Measurements from ENCODE around the gene MIPEP. TPM values are rescaled to one million over a fixed set of nuclear protein-coding genes. Genes with fewer than 3 reads are reported as not detected.

MIPEP gene
- total and polyA plus RNA-seq, 10 of the 15 experiments (the other 5 are each of a cell fraction or from before 2014, with no cell fraction given), result 15.6 to 56.2 (median 29.8) TPM

DNA sequence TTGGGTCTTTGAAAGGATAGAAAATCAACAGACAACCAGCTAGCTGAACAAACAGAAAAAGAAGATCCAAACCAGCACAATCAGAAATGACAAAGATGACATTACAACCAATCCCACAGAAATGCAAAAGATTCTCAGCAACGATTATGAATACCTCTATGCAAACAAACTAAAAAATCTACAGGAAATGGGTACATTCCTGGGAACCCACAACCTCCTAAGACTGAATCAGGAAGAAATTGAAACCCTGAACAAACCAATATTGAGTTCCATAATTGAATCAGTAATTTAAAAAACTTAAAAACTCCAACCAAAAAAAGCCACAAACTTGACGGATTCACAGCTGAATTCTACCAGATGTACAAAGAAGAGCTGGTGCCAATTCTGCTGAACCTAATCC lies 29.0 kb upstream of the MIPEP start (continued):
- TF ChIP-seq, protein P1, sequence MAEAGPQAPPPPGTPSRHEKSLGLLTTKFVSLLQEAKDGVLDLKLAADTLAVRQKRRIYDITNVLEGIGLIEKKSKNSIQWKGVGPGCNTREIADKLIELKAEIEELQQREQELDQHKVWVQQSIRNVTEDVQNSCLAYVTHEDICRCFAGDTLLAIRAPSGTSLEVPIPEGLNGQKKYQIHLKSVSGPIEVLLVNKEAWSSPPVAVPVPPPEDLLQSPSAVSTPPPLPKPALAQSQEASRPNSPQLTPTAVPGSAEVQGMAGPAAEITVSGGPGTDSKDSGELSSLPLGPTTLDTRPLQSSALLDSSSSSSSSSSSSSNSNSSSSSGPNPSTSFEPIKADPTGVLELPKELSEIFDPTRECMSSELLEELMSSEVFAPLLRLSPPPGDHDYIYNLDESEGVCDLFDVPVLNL (IDR thresholded peaks at IDR 0.05; ENCODE audit: low read depth, low read length), result no peak
- no peak for TF ChIP-seq TCF12 (IDR thresholded peaks at IDR 0.05; ENCODE audit: low read depth, low read length)
- TF ChIP-seq, protein P2, sequence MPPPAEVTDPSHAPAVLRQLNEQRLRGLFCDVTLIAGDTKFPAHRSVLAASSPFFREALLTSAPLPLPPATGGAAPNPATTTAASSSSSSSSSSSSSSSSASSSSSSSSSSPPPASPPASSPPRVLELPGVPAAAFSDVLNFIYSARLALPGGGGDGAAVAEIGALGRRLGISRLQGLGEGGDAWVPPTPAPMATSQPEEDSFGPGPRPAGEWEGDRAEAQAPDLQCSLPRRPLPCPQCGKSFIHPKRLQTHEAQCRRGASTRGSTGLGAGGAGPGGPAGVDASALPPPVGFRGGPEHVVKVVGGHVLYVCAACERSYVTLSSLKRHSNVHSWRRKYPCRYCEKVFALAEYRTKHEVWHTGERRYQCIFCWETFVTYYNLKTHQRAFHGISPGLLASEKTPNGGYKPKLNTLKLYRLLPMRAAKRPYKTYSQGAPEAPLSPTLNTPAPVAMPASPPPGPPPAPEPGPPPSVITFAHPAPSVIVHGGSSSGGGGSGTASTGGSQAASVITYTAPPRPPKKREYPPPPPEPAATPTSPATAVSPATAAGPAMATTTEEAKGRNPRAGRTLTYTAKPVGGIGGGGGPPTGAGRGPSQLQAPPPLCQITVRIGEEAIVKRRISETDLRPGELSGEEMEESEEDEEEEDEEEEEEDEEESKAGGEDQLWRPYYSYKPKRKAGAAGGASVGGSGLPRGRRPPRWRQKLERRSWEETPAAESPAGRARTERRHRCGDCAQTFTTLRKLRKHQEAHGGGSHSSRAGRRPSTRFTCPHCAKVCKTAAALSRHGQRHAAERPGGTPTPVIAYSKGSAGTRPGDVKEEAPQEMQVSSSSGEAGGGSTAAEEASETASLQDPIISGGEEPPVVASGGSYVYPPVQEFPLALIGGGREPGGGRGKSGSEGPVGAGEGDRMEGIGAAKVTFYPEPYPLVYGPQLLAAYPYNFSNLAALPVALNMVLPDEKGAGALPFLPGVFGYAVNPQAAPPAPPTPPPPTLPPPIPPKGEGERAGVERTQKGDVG (CRISPR knock-in tag; IDR thresholded peaks at IDR 0.05), result no peak

DNA sequence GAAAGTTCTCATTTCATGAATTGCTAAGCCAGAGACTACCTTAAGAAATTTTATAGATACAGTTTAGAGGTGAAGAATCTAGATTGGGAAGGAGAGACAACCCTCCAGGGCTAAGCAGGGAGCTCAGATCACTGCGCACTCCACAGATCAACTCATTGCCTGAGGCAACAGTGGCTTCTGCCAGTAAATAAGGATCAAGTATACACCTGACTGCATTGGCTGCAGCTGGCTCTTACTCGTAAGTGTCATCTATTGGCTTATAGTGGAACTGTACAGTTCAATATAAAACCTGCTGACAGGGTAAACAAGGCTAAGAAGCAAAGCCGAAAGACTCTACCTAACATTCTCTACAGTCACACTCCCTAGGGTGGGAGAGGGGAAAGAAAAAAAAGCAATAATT lies 26.1 kb upstream of the MIPEP start:
- H3K4me3 ChIP-seq, result no peak overlapping the region
- BruUV-seq (replicated peaks), result no TSS peak
- no peak overlapping the region for H2AFZ ChIP-seq (ENCODE audit: control insufficient read depth, low read depth, low read length)
- no peaks in the 10 kb centered on the region for H3K9me3 ChIP-seq (replicated peaks; ENCODE audit: control insufficient read depth, insufficient read depth, low read length)
- H3K4me1 ChIP-seq (ENCODE audit: control insufficient read depth, insufficient read depth, low read length), result no peaks in the 10 kb centered on the region
- in situ Hi-C loops (cut with MboI) (loop anchor here (5.0 kb wide), 1 partner anchor 317 kb away; no protein-coding TSS in a partner anchor), intact Hi-C loops (cut with micrococcal nuclease; ENCODE audit: unreplicated experiment) (no loop called here)
- 56% methylated on average over 3 of the region's 3 CpGs for WGBS (ENCODE audit: insufficient coverage, insufficient replicate concordance, low lambda C conversion rate, missing lambda C conversion rate)
- H3K4me2 ChIP-seq (ENCODE audit: control insufficient read depth, insufficient read depth), result no peak overlapping the region
- RAD21 ChIA-PET (ENCODE audit: unreplicated experiment), result no interaction called here
- H3K27me3 ChIP-seq (replicated peaks in 1 of 2; ENCODE audit: control insufficient read depth in 2 of 2, insufficient read depth in 2 of 2, low read length in 1 of 2), result no peaks in the 10 kb centered on the region
- POLR2A ChIA-PET, result no interaction called here
- H3K36me3 ChIP-seq (ENCODE audit: control insufficient read depth in 2 of 2, insufficient read depth in 2 of 2, low read length in 1 of 2), result no peaks in the 10 kb centered on the region
- H4K20me1 ChIP-seq (ENCODE audit: control insufficient read depth, insufficient read depth), result no peaks in the 10 kb centered on the region
- no peak for DNase-seq (ENCODE audit: low read depth, low spot score)
- CTCF ChIA-PET, result interaction anchor here (1.0 kb wide), 1 partner anchor 11 kb away, joined by 3 read pairs; no protein-coding TSS in a partner anchor
- no peak overlapping the region for H3K9ac ChIP-seq (ENCODE audit: control insufficient read depth, insufficient read depth, low read length)
- no peak overlapping the region for H3K27ac ChIP-seq (ENCODE audit: control insufficient read depth, insufficient read depth)
- FAIRE-seq, result no peak
- H3K79me2 ChIP-seq (ENCODE audit: control insufficient read depth, insufficient read depth, low read length), result no peaks in the 10 kb centered on the region
- no peak for ATAC-seq
- SMC1A ChIA-PET (ENCODE audit: uncharacterized antibody, unreplicated experiment), result interaction anchor here (1.2 kb wide), 1 partner anchor 69 kb away, joined by 3 read pairs; no protein-coding TSS in a partner anchor
- TF ChIP-seq EGR1 (IDR thresholded peaks at IDR 0.05; ENCODE audit: borderline replicate concordance in 1 of 2, low read depth in 2 of 2, low read length in 2 of 2), result no peak
- TF ChIP-seq, protein P3, sequence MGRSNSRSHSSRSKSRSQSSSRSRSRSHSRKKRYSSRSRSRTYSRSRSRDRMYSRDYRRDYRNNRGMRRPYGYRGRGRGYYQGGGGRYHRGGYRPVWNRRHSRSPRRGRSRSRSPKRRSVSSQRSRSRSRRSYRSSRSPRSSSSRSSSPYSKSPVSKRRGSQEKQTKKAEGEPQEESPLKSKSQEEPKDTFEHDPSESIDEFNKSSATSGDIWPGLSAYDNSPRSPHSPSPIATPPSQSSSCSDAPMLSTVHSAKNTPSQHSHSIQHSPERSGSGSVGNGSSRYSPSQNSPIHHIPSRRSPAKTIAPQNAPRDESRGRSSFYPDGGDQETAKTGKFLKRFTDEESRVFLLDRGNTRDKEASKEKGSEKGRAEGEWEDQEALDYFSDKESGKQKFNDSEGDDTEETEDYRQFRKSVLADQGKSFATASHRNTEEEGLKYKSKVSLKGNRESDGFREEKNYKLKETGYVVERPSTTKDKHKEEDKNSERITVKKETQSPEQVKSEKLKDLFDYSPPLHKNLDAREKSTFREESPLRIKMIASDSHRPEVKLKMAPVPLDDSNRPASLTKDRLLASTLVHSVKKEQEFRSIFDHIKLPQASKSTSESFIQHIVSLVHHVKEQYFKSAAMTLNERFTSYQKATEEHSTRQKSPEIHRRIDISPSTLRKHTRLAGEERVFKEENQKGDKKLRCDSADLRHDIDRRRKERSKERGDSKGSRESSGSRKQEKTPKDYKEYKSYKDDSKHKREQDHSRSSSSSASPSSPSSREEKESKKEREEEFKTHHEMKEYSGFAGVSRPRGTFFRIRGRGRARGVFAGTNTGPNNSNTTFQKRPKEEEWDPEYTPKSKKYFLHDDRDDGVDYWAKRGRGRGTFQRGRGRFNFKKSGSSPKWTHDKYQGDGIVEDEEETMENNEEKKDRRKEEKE (IDR thresholded peaks at IDR 0.05), result no peak
- TF ChIP-seq, protein P4, sequence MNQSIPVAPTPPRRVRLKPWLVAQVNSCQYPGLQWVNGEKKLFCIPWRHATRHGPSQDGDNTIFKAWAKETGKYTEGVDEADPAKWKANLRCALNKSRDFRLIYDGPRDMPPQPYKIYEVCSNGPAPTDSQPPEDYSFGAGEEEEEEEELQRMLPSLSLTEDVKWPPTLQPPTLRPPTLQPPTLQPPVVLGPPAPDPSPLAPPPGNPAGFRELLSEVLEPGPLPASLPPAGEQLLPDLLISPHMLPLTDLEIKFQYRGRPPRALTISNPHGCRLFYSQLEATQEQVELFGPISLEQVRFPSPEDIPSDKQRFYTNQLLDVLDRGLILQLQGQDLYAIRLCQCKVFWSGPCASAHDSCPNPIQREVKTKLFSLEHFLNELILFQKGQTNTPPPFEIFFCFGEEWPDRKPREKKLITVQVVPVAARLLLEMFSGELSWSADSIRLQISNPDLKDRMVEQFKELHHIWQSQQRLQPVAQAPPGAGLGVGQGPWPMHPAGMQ (IDR thresholded peaks at IDR 0.05; ENCODE audit: borderline replicate concordance), result no peak
- TF ChIP-seq CBX5 (IDR thresholded peaks at IDR 0.05; ENCODE audit: low read depth), result no peak
- TF ChIP-seq BCL11A (IDR thresholded peaks at IDR 0.05; ENCODE audit: low read depth, low read length), result no peak
- no peak for TF ChIP-seq YBX1 (IDR thresholded peaks at IDR 0.05)
- no peak for TF ChIP-seq JUND (IDR thresholded peaks at IDR 0.05; ENCODE audit: low read depth, low read length)
- no peak for TF ChIP-seq IKZF2 (IDR thresholded peaks at IDR 0.05)
- TF ChIP-seq NR2C1 (IDR thresholded peaks at IDR 0.05), result no peak
- TF ChIP-seq POLR2AphosphoS5 (IDR thresholded peaks at IDR 0.05; ENCODE audit: low read length), result no peak
- TF ChIP-seq CHD2 (IDR thresholded peaks at IDR 0.05; ENCODE audit: borderline replicate concordance, low read depth, low read length), result no peak

All from GM12878 (cell line).